Omental fat pad (tissue), 4 donors: ENCODE results near the gene RFC2. TPM values are rescaled to one million over a fixed set of nuclear protein-coding genes. Genes with fewer than 3 reads are reported as not detected.
A peak's percentile ranks its signal among the peaks of the same experiment; 100 is the strongest.

Experiments used
- ATAC-seq: fragments of 150-250 bp; one replicate; pipeline ENCODE4 v1.9.1; 2016; ENCODE audit warnings: mild to moderate bottlenecking, moderate library complexity; ENCODE audit not compliant: low FRiP score
- DNase-seq: peaks from one replicate; pipeline ENCODE4 v3.0.0-alpha.2; 2019; ENCODE audit warnings: low spot score
- CTCF ChIP-seq, 3 donors: fragments of 450-650 bp; IDR thresholded peaks; one replicate each; pipeline ENCODE4 v1.5.1; 2016 to 2017; ENCODE audit warnings: antibody characterized with exemption in 3 of 3, mild to moderate bottlenecking in 3 of 3, moderate library complexity in 2 of 3
- total RNA-seq, 4 donors: library from RNA; depleted of rRNA; stranded (reverse); fragments of >200 nt; gene quantifications; one replicate each; pipeline ENCODE4 v1.1.0, GENCODE V29; 2016

RFC2 gene
- total RNA-seq, 4 donors from 2014 or later: 10.9 to 14.8 (median 12.3) TPM

GRCh38 chr7:74282748-74283459 lies 28.7 kb upstream of the RFC2 start:
- no peak for TF ChIP-seq CTCF (IDR thresholded peaks at IDR 0.05)
- DNase-seq (no peak), ATAC-seq (no peak)

GRCh38 chr7:74280985-74281384 lies 26.8 kb upstream of the RFC2 start:
- no peak for DNase-seq

GRCh38 chr7:74277636-74278035 lies 23.4 kb upstream of the RFC2 start:
- TF ChIP-seq CTCF (IDR thresholded peaks at IDR 0.05): no peak
- no peak for ATAC-seq
- DNase-seq: no peak

More at GRCh38 chr7:74280985-74281384, 26.8 kb upstream of the RFC2 start:
- TF ChIP-seq CTCF (IDR thresholded peaks at IDR 0.05): no peak
- no peak for ATAC-seq

GRCh38 chr7:74275401-74275881 lies 21.2 kb upstream of the RFC2 start:
- no peak for TF ChIP-seq CTCF (IDR thresholded peaks at IDR 0.05)
- ATAC-seq (no peak), DNase-seq (no peak)

- ATAC-seq: peak; percentile 55
- no peak for DNase-seq
These were observed 18.3 kb upstream of the RFC2 start for GRCh38 chr7:74272305-74273038.

GRCh38 chr7:74271742-74272141 lies 17.5 kb upstream of the RFC2 start:
- no peak for TF ChIP-seq CTCF (IDR thresholded peaks at IDR 0.05)
- ATAC-seq (no peak), DNase-seq (no peak)

More at GRCh38 chr7:74272305-74273038, 18.3 kb upstream of the RFC2 start:
- no peak for TF ChIP-seq CTCF (IDR thresholded peaks at IDR 0.05)
